Trophoblast cell (in vitro differentiated cells and primary cell): ENCODE results near the gene DIAPH2.

Experiments
- DNase-seq, 2 donors: peaks; one replicate each; pipeline ENCODE4 v3.0.0-alpha.2; 2016
- H2AFZ ChIP-seq: 2 replicates; pipeline ENCODE4 v1.6.1; 2013; ENCODE audit warnings: low read length, moderate library complexity, mild to moderate bottlenecking; ENCODE audit not compliant: insufficient read depth, poor library complexity
- H2AK5ac ChIP-seq: 2 replicates; pipeline ENCODE4 v1.6.1; 2013; ENCODE audit warnings: mild to moderate bottlenecking, low read length
- H2BK120ac ChIP-seq: 2 replicates; pipeline ENCODE4 v1.6.1; 2013; ENCODE audit warnings: low read length, mild to moderate bottlenecking, moderate library complexity; ENCODE audit not compliant: insufficient read depth, poor library complexity
- H2BK12ac ChIP-seq: 2 replicates; pipeline ENCODE4 v1.6.1; 2013; ENCODE audit warnings: mild to moderate bottlenecking, low read length, moderate library complexity
- H2BK5ac ChIP-seq: 2 replicates; pipeline ENCODE4 v1.6.1; 2013; ENCODE audit warnings: low read length, low read depth, moderate library complexity, mild to moderate bottlenecking; ENCODE audit not compliant: poor library complexity
- H3K14ac ChIP-seq: 2 replicates; pipeline ENCODE4 v1.6.1; 2013; ENCODE audit warnings: mild to moderate bottlenecking, low read length
- H3K18ac ChIP-seq: 2 replicates; pipeline ENCODE4 v1.6.1; 2013; ENCODE audit warnings: mild to moderate bottlenecking, low read length
- H3K23ac ChIP-seq: 2 replicates; pipeline ENCODE4 v1.6.1; 2013; ENCODE audit warnings: low read length
- H3K27ac ChIP-seq: 2 replicates; pipeline ENCODE4 v1.5.1; 2013; ENCODE audit warnings: low read depth, mild to moderate bottlenecking, inconsistent platforms, low read length, moderate library complexity
- H3K27me3 ChIP-seq: 2 replicates; pipeline ENCODE4 v1.6.1; 2013; ENCODE audit warnings: inconsistent platforms, mild to moderate bottlenecking, low read length, moderate library complexity; ENCODE audit not compliant: insufficient read depth
- H3K36me3 ChIP-seq, 2 experiments: 1 replicate in 1 of 2; 2 replicates in 1 of 2; pipeline ENCODE4 v1.6.1; 2013; ENCODE audit warnings: low read length in 2 of 2, mild to moderate bottlenecking in 2 of 2, moderate library complexity in 1 of 2; ENCODE audit not compliant: insufficient read depth in 2 of 2, control insufficient read depth in 1 of 2
- H3K4ac ChIP-seq: 2 replicates; pipeline ENCODE4 v1.6.1; 2013; ENCODE audit warnings: low read depth, mild to moderate bottlenecking, low read length, moderate library complexity
- H3K4me1 ChIP-seq, 2 experiments: 1 replicate in 1 of 2; 2 replicates in 1 of 2; pipeline ENCODE4 v1.6.1; 2013; ENCODE audit warnings: low read length in 2 of 2, mild to moderate bottlenecking in 2 of 2, moderate library complexity in 1 of 2; ENCODE audit not compliant: insufficient read depth in 2 of 2, control insufficient read depth in 1 of 2
- H3K4me2 ChIP-seq: 2 replicates; pipeline ENCODE4 v1.6.1; 2013; ENCODE audit warnings: inconsistent platforms, mild to moderate bottlenecking, low read length, moderate library complexity
- H3K4me3 ChIP-seq: 2 replicates; pipeline ENCODE4 v1.5.1; 2013; ENCODE audit warnings: mild to moderate bottlenecking, low read depth, low read length, inconsistent platforms
- H3K79me1 ChIP-seq: one replicate; pipeline ENCODE4 v1.6.1; 2013; ENCODE audit warnings: low read length
- H3K79me2 ChIP-seq: 2 replicates; pipeline ENCODE4 v1.6.1; 2013; ENCODE audit warnings: low read length, mild to moderate bottlenecking; ENCODE audit not compliant: control insufficient read depth, insufficient read depth, poor library complexity
- H3K9ac ChIP-seq: 2 replicates; pipeline ENCODE4 v1.6.1; 2013; ENCODE audit warnings: mild to moderate bottlenecking, low read length
- H3K9me3 ChIP-seq: 2 replicates; pipeline ENCODE4 v1.6.1; 2013; ENCODE audit warnings: low read depth, mild to moderate bottlenecking, control low read depth, inconsistent platforms, low read length; ENCODE audit not compliant: insufficient read depth
- H4K12ac ChIP-seq: 2 replicates; pipeline ENCODE4 v1.6.1; 2013; ENCODE audit warnings: low read depth, mild to moderate bottlenecking, low read length, moderate library complexity
- H4K8ac ChIP-seq: 2 replicates; pipeline ENCODE4 v1.6.1; 2013; ENCODE audit warnings: low read depth, mild to moderate bottlenecking, low read length, moderate library complexity
- H4K91ac ChIP-seq: one replicate; pipeline ENCODE4 v1.6.1; 2013; ENCODE audit warnings: low read depth, mild to moderate bottlenecking, low read length, moderate library complexity
- WGBS: extraction: QIAGEN DNeasy Blood & Tissue Kit; methylation state at CpG from one replicate; pipeline ENCODE4 v1.1.7; 2013; ENCODE audit warnings: missing lambda C conversion rate; ENCODE audit not compliant: insufficient read length, insufficient coverage; ENCODE audit errors: extremely low coverage; 5-methylcytosine and 5-hydroxymethylcytosine counted together

DIAPH2 gene

GRCh38 chrX:97446298-97446882 lies 761.7 kb downstream of the DIAPH2 start:
- H3K27ac ChIP-seq = no peak overlapping the region
- no peak overlapping the region for H4K91ac ChIP-seq
- H3K4ac ChIP-seq = no peak overlapping the region
- no peaks in the 10 kb centered on the region for H3K9me3 ChIP-seq
- no peak overlapping the region for H3K4me3 ChIP-seq
- DNase-seq = peak in 1 of 2 donors; percentile 4
- H4K12ac ChIP-seq = no peak overlapping the region
- no peak overlapping the region for H2AK5ac ChIP-seq
- no peak overlapping the region for H2AFZ ChIP-seq
- no peaks in the 10 kb centered on the region for H3K79me2 ChIP-seq
- H2BK5ac ChIP-seq = no peak overlapping the region
- H3K14ac ChIP-seq = no peak overlapping the region
- no peak overlapping the region for H4K8ac ChIP-seq
- H3K4me1 ChIP-seq = no peaks in the 10 kb centered on the region
- H3K4me2 ChIP-seq = no peak overlapping the region
- no peak overlapping the region for H2BK12ac ChIP-seq
- no peak overlapping the region for H3K9ac ChIP-seq
- WGBS = no CpG with 5 or more reads among the region's 1 CpG
- no peaks in the 10 kb centered on the region for H3K27me3 ChIP-seq
- no peaks in the 10 kb centered on the region for H3K36me3 ChIP-seq
- no peak overlapping the region for H3K18ac ChIP-seq
- H3K23ac ChIP-seq = no peak overlapping the region
- no peaks in the 10 kb centered on the region for H3K79me1 ChIP-seq
- H2BK120ac ChIP-seq = no peak overlapping the region

DNA sequence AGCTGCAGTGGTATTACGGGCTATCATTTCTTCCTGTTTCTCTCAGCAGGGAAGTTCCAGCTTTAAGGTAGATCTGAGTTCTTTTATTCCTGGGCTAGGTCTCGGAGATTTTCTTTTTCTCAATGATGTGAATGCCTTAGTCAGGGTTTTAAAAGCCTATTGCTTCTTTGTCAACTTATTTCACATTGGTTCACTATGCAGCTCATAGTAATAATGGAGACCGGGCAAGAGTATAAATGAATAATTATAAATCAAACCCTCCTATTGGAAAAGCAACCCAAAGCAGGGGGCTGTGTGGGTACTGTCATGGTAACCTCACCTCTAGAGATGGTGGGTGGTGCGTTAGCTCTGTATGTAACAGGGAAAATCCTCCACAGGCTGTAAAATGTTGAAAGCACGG lies 762.7 kb downstream of the DIAPH2 start:
- Histone ChIP-seq H3K27ac (no peak overlapping the region), H2AK5ac (no peak overlapping the region), H3K4me2 (no peak overlapping the region), H3K79me2 (no peaks in the 10 kb centered on the region), H3K36me3 (no peaks in the 10 kb centered on the region), H4K8ac (no peak overlapping the region), H3K23ac (no peak overlapping the region), H2BK120ac (no peak overlapping the region), H4K91ac (no peak overlapping the region), H3K14ac (no peak overlapping the region), H2AFZ (no peak overlapping the region), H3K4ac (no peak overlapping the region), H3K4me3 (no peak overlapping the region), H4K12ac (no peak overlapping the region), H3K27me3 (no peaks in the 10 kb centered on the region), H3K18ac (no peak overlapping the region), H3K9me3 (no peaks in the 10 kb centered on the region), H3K79me1 (no peaks in the 10 kb centered on the region), H2BK5ac (no peak overlapping the region), H3K9ac (no peak overlapping the region), H2BK12ac (no peak overlapping the region), H3K4me1 (no peaks in the 10 kb centered on the region)
- DNase-seq = no peak
- no CpG with 5 or more reads among the region's 5 CpGs for WGBS

DNA sequence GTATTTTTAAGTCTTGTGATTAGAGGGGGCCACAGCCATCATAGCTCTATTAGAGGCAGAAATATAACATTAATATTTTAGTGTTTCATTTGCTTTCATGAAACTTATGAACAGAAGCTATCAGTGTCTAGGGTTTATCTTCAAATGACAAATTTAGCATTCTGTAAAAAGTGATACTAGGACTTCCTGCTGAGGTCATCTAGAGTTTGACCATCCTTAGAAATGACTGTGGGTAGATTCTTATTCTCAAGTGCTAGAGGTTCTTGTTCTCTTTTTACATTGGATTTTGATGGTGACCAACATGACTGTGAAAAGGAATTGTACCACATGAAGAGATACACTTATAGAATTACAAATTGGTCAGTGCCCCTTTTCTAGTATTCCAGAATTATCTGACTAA lies 767.6 kb downstream of the DIAPH2 start:
- Histone ChIP-seq H2BK5ac (no peak overlapping the region), H2BK12ac (no peak overlapping the region), H4K12ac (no peak overlapping the region), H3K14ac (no peak overlapping the region), H3K4me2 (no peak overlapping the region), H3K4me1 (no peaks in the 10 kb centered on the region), H3K4ac (no peak overlapping the region), H3K36me3 (no peaks in the 10 kb centered on the region), H3K23ac (no peak overlapping the region), H3K18ac (no peak overlapping the region), H3K27me3 (no peaks in the 10 kb centered on the region), H4K91ac (no peak overlapping the region), H2AK5ac (no peak overlapping the region), H3K79me1 (no peaks in the 10 kb centered on the region), H3K4me3 (no peak overlapping the region), H3K9ac (no peak overlapping the region), H3K27ac (no peak overlapping the region), H3K79me2 (no peaks in the 10 kb centered on the region), H4K8ac (no peak overlapping the region), H3K9me3 (no peaks in the 10 kb centered on the region), H2AFZ (no peak overlapping the region), H2BK120ac (no peak overlapping the region)
- no peak for DNase-seq

GRCh38 chrX:97461763-97462162 lies 777.1 kb downstream of the DIAPH2 start:
- no peak for DNase-seq
- no peak overlapping the region for H4K8ac ChIP-seq
- H3K27me3 ChIP-seq = no peaks in the 10 kb centered on the region
- no peak overlapping the region for H3K27ac ChIP-seq
- no peaks in the 10 kb centered on the region for H3K4me1 ChIP-seq
- H3K23ac ChIP-seq = no peak overlapping the region
- H3K4me3 ChIP-seq = no peak overlapping the region
- no peak overlapping the region for H2BK120ac ChIP-seq
- H3K4ac ChIP-seq = no peak overlapping the region
- WGBS = no CpG with 5 or more reads among the region's 1 CpG
- no peak overlapping the region for H2AK5ac ChIP-seq
- H3K9ac ChIP-seq = no peak overlapping the region
- H2BK5ac ChIP-seq = no peak overlapping the region
- H3K79me2 ChIP-seq = no peaks in the 10 kb centered on the region
- no peaks in the 10 kb centered on the region for H3K36me3 ChIP-seq
- H3K9me3 ChIP-seq = no peaks in the 10 kb centered on the region
- H2AFZ ChIP-seq = no peak overlapping the region
- no peak overlapping the region for H4K91ac ChIP-seq
- no peaks in the 10 kb centered on the region for H3K79me1 ChIP-seq
- H2BK12ac ChIP-seq = no peak overlapping the region
- no peak overlapping the region for H3K14ac ChIP-seq
- no peak overlapping the region for H3K18ac ChIP-seq
- no peak overlapping the region for H4K12ac ChIP-seq
- H3K4me2 ChIP-seq = no peak overlapping the region
